NCI-H524 treated with DMSO at 0.1 percent for 48 hours (cell line): ENCODE data around the gene SARDH.

Experiments
- DNase-seq: peaks from one replicate; lab custom pipeline; 2025; lab: John Stamatoyannopoulos, UW

Gene SARDH

GRCh38 chr9:133702798-133703590 is 35.2 kb downstream of the SARDH start:
- no peak for DNase-seq

GRCh38 chr9:133701981-133702797 is 36.0 kb downstream of the SARDH start:
- DNase-seq, result no peak

- peak; percentile 51 for DNase-seq
Observed at GRCh38 chr9:133701321-133701980, 36.7 kb downstream of the SARDH start.

- DNase-seq, result no peak
Observed at GRCh38 chr9:133700819-133701320, 37.3 kb downstream of the SARDH start.

GRCh38 chr9:133699546-133699945 is 38.6 kb downstream of the SARDH start:
- no peak for DNase-seq

- DNase-seq, result no peak
Observed at GRCh38 chr9:133696071-133696472, 42.1 kb downstream of the SARDH start.

- peak; percentile 87 for DNase-seq
Observed at GRCh38 chr9:133694686-133695085, 43.5 kb downstream of the SARDH start.

- no peak for DNase-seq
Observed at GRCh38 chr9:133693703-133694529, 44.2 kb downstream of the SARDH start.

GRCh38 chr9:133693116-133693515 is 45.0 kb downstream of the SARDH start:
- no peak for DNase-seq

- DNase-seq, result no peak
Observed at GRCh38 chr9:133692364-133692985, 45.7 kb downstream of the SARDH start.

GRCh38 chr9:133691626-133692363 is 46.4 kb downstream of the SARDH start:
- no peak for DNase-seq

GRCh38 chr9:133691191-133691590 is 47.0 kb downstream of the SARDH start:
- DNase-seq, result no peak

- no peak for DNase-seq
Observed at GRCh38 chr9:133690081-133690561, 48.0 kb downstream of the SARDH start.

GRCh38 chr9:133689151-133689763 is 48.9 kb downstream of the SARDH start:
- no peak for DNase-seq

GRCh38 chr9:133687856-133688761 is 50.0 kb downstream of the SARDH start:
- peak; percentile 40 for DNase-seq

- peak; percentile 94 for DNase-seq
Observed at GRCh38 chr9:133686642-133687575, 51.2 kb downstream of the SARDH start.
